NOMO-1 treated with DMSO at 0.1 percent for 48 hours (cell line): ENCODE data around the gene C17orf67.

Source experiments
- DNase-seq: peaks from one replicate; lab custom pipeline; 2025; ENCODE audit not compliant: unreplicated experiment; lab: John Stamatoyannopoulos, UW

Gene C17orf67

GRCh38 chr17:56833809-56834379, at the start of gene C17orf67, which contains the start of gene DGKE:
Gene C17orf67, minus strand, starts transcription at chr17:56833920. Its CDS starts 18,110 bp downstream, at chr17:56815810.
Gene DGKE, plus strand, starts transcription at chr17:56834151. Its CDS starts 645 bp downstream, at chr17:56834796.
- DNase-seq = peak; percentile 88

- no peak for DNase-seq
Measured at GRCh38 chr17:56881685-56882295, 48.1 kb upstream of the C17orf67 start.

GRCh38 chr17:56880571-56880970, 46.9 kb upstream of the C17orf67 start:
- DNase-seq = peak; percentile 34

- peak; percentile 70 for DNase-seq
Measured at GRCh38 chr17:56880133-56880532, 46.4 kb upstream of the C17orf67 start.

GRCh38 chr17:56879280-56879679, 45.6 kb upstream of the C17orf67 start:
- DNase-seq = no peak

GRCh38 chr17:56876766-56877179, 43.1 kb upstream of the C17orf67 start:
- DNase-seq = no peak

- DNase-seq = no peak
Measured at GRCh38 chr17:56870081-56870651, 36.4 kb upstream of the C17orf67 start.

GRCh38 chr17:56868716-56869115, 35.0 kb upstream of the C17orf67 start:
- no peak for DNase-seq

- DNase-seq = no peak
Measured at GRCh38 chr17:56867948-56868376, 34.2 kb upstream of the C17orf67 start.

- DNase-seq = no peak
Measured at GRCh38 chr17:56866496-56866895, 32.8 kb upstream of the C17orf67 start.

- DNase-seq = no peak
Measured at GRCh38 chr17:56866076-56866475, 32.4 kb upstream of the C17orf67 start.

- no peak for DNase-seq
Measured at GRCh38 chr17:56863974-56864373, 30.3 kb upstream of the C17orf67 start.

- DNase-seq = no peak
Measured at GRCh38 chr17:56861899-56862298, 28.2 kb upstream of the C17orf67 start.

GRCh38 chr17:56851008-56851407, 17.3 kb upstream of the C17orf67 start:
- peak; percentile 11 for DNase-seq

- DNase-seq = no peak
Measured at GRCh38 chr17:56850591-56850990, 16.9 kb upstream of the C17orf67 start.

- no peak for DNase-seq
Measured at GRCh38 chr17:56849131-56849530, 15.4 kb upstream of the C17orf67 start.

GRCh38 chr17:56847106-56847505, 13.4 kb upstream of the C17orf67 start:
- no peak for DNase-seq

GRCh38 chr17:56845934-56846333, 12.2 kb upstream of the C17orf67 start:
- no peak for DNase-seq

GRCh38 chr17:56842577-56842976, 8.9 kb upstream of the C17orf67 start:
- no peak for DNase-seq

- DNase-seq = no peak
Measured at GRCh38 chr17:56838687-56839086, 5.0 kb upstream of the C17orf67 start.

GRCh38 chr17:56835264-56835585, 1.5 kb upstream of the C17orf67 start:
- peak; percentile 52 for DNase-seq
